HFFc6 (cell line): ENCODE measurements around the gene PHLDA3. TPM values are rescaled to one million over a fixed set of nuclear protein-coding genes. Genes with fewer than 3 reads are reported as not detected.
A peak's percentile ranks its signal among the peaks of the same experiment; 100 is the strongest.
"Not testable (repeated sequence)": the region's sequence is repeated elsewhere in the genome, so short reads cannot be mapped to it uniquely, and the experiment has no call there.

ENCODE experiments used
- DNase-seq: peaks from one replicate; pipeline ENCODE4 v3.0.0-alpha.2; 2018
- H3K27ac Mint-ChIP-seq: 2 replicates; pipeline ENCODE4 v1.8.0; 2020; ENCODE audit warnings: mild to moderate bottlenecking, mixed read lengths
- H3K27me3 Mint-ChIP-seq: 2 replicates; pipeline ENCODE4 v1.8.0; 2021; ENCODE audit warnings: mild to moderate bottlenecking, moderate library complexity, mixed read lengths; ENCODE audit not compliant: insufficient read depth
- H3K36me3 Mint-ChIP-seq: 2 replicates; pipeline ENCODE4 v1.8.0; 2021; ENCODE audit warnings: low read depth, mixed read lengths
- H3K4me1 Mint-ChIP-seq: 2 replicates; pipeline ENCODE4 v1.8.0; 2020; ENCODE audit warnings: low read depth, mixed read lengths
- H3K4me3 Mint-ChIP-seq: 2 replicates; pipeline ENCODE4 v1.8.0; 2020; ENCODE audit warnings: mild to moderate bottlenecking, moderate library complexity, mixed read lengths
- H3K9me3 Mint-ChIP-seq: 2 replicates; pipeline ENCODE4 v1.8.0; 2020; ENCODE audit warnings: mild to moderate bottlenecking, mixed read lengths
- CTCF ChIP-seq: fragments of 200-600 bp; sonication (generic); IDR thresholded peaks from 2 replicates; pipeline ENCODE4 v1.5.0; 2021; ENCODE audit warnings: antibody characterized with exemption, mild to moderate bottlenecking
- total RNA-seq, 6 experiments: library from RNA; stranded (reverse); fragmentation: NEBNext Ultra II Directional; extraction: Animal tissue kit (Norgen Biotek cat#: 25700); gene quantifications; 2 replicates in 1 of 6; 3 replicates in 5 of 6; pipeline ENCODE4 v1.2.3, GENCODE V29; 2021

PHLDA3 gene
- total RNA-seq, 6 experiments from 2014 or later, result 101 to 113 (median 108) TPM

GRCh38 chr1:201476670-201477344, 7.8 kb upstream of the PHLDA3 start:
- Mint-ChIP-seq H3K27ac (no peak overlapping the region; the same call in 1 of the 2 replicates), H3K27me3 (peaks cover 15% of the 10 kb centered on the region)

GRCh38 chr1:201475915-201476669, 7.1 kb upstream of the PHLDA3 start:
- Mint-ChIP-seq H3K4me3 (no peak overlapping the region), H3K36me3 (no peaks in the 10 kb centered on the region)

More at GRCh38 chr1:201476670-201477344, 7.8 kb upstream of the PHLDA3 start:
- H3K9me3 Mint-ChIP-seq, result no peaks in the 10 kb centered on the region
- no peak overlapping the region for H3K4me3 Mint-ChIP-seq
- no peak for DNase-seq
- no peaks in the 10 kb centered on the region for H3K36me3 Mint-ChIP-seq
- TF ChIP-seq CTCF, result no peak
- H3K4me1 Mint-ChIP-seq, result peaks cover 68% of the 10 kb centered on the region

GRCh38 chr1:201475130-201475529, 6.1 kb upstream of the PHLDA3 start:
- TF ChIP-seq CTCF, result no peak
- Mint-ChIP-seq H3K4me1 (peaks cover 63% of the 10 kb centered on the region), H3K27me3 (peaks cover 4% of the 10 kb centered on the region), H3K9me3 (no peaks in the 10 kb centered on the region), H3K4me3 (no peak overlapping the region), H3K27ac (peak overlapping the region; percentile 48; the same call in 1 of the 2 replicates), H3K36me3 (no peaks in the 10 kb centered on the region)
- DNase-seq, result no peak

More at GRCh38 chr1:201475915-201476669, 7.1 kb upstream of the PHLDA3 start:
- Mint-ChIP-seq H3K9me3 (no peaks in the 10 kb centered on the region), H3K27me3 (peaks cover 8% of the 10 kb centered on the region), H3K27ac (no peak overlapping the region; the same call in 1 of the 2 replicates), H3K4me1 (peaks cover 68% of the 10 kb centered on the region)
- no peak for DNase-seq
- no peak for TF ChIP-seq CTCF

GRCh38 chr1:201473296-201473695, 4.3 kb upstream of the PHLDA3 start:
- TF ChIP-seq CTCF, result no peak
- H3K4me1 Mint-ChIP-seq, result peaks cover 58% of the 10 kb centered on the region
- no peak overlapping the region for H3K4me3 Mint-ChIP-seq
- peaks cover 2% of the 10 kb centered on the region for H3K36me3 Mint-ChIP-seq
- H3K27me3 Mint-ChIP-seq, result peaks cover 4% of the 10 kb centered on the region
- no peak for DNase-seq
- H3K27ac Mint-ChIP-seq, result no peak overlapping the region
- no peaks in the 10 kb centered on the region for H3K9me3 Mint-ChIP-seq

GRCh38 chr1:201472321-201472720, 3.3 kb upstream of the PHLDA3 start:
- H3K27ac Mint-ChIP-seq, H3K9me3 Mint-ChIP-seq, H3K4me3 Mint-ChIP-seq, DNase-seq, H3K27me3 Mint-ChIP-seq: not testable (repeated sequence)
- Mint-ChIP-seq H3K36me3 (peaks cover 11% of the 10 kb centered on the region), H3K4me1 (peaks cover 55% of the 10 kb centered on the region)

GRCh38 chr1:201471772-201472171, 2.8 kb upstream of the PHLDA3 start:
- peak overlapping the region; percentile 0; the same call in 1 of the 2 replicates for H3K27ac Mint-ChIP-seq
- H3K36me3 Mint-ChIP-seq, result peaks cover 12% of the 10 kb centered on the region
- peaks cover 8% of the 10 kb centered on the region; the same call in 1 of the 2 replicates for H3K9me3 Mint-ChIP-seq
- H3K27me3 Mint-ChIP-seq, result peaks cover 4% of the 10 kb centered on the region
- DNase-seq, result peak; percentile 65
- peaks cover 49% of the 10 kb centered on the region for H3K4me1 Mint-ChIP-seq
- TF ChIP-seq CTCF, result no peak
- no peak overlapping the region for H3K4me3 Mint-ChIP-seq
